ENCODE measurements around the gene MCRIP1. TPM values are rescaled to one million over a fixed set of nuclear protein-coding genes. Genes with fewer than 3 reads are reported as not detected.

MCRIP1 gene
- 131 and 139 TPM in 2 replicates for total RNA-seq

DNA sequence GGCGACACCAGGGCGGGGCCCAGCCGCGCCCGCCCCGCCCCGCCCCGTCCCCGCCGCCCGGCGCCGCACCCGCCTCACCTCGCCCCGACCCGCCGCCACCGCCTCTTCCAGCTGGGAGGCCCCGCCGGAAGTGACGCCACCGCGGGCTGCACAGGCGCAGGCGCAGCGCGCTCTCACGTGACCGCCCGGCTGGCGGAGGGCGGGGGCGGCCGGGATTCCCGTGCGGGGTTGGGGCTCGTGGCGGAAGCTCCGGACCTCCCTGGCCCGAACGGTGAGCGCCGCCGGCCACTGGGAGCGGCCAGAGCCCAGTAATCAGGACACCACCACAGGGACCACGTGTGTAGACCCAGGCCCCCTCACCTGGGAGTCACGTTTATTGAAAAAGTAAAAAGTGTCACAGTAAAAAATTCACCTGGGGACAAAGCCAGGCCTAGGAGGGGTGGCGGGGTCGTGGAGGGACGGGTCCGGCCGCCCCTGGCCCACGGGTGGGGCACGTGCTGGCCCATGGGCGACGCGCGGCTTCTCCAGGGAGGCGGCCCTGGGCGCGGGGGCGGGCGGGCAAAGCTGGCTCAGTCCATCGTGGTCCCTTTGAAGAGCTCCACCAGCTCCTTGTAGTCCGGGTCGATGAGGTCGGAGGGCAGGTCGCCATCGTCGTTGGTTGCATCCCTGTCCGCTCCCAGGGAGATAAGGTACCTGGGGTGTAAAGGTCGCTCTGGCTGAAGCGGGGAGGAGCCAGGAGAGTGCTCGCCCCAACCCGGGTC is at the start of gene MCRIP1:
TSS of gene MCRIP1 (minus strand) at position 132 of the 761 bp plus-strand sequence. CDS start 8,785 bp downstream, outside the sequence.

GRCh38 chr17:81870981-81871386 is 37.9 kb upstream of the MCRIP1 start, which contains the start of gene ARHGDIA:
Gene ARHGDIA, minus strand, starts transcription at chr17:81871337. Its CDS starts 1,407 bp downstream, at chr17:81869930.

GRCh38 chr17:81859906-81860755 is 27.0 kb upstream of the MCRIP1 start, which contains the start of gene P4HB:
Gene P4HB, minus strand, starts transcription at chr17:81860535. Its CDS starts 64 bp downstream, at chr17:81860471.

GRCh38 chr17:81834831-81835267 is 1.8 kb upstream of the MCRIP1 start, which contains the start of gene PPP1R27:
Gene PPP1R27, minus strand, starts transcription at chr17:81835050. Its CDS starts 97 bp downstream, at chr17:81834953.

GRCh38 chr17:81803728-81804558 is 29.1 kb downstream of the MCRIP1 start, which contains the start of gene GCGR:
Gene GCGR, plus strand, starts transcription at chr17:81804150. Its CDS starts 4,869 bp downstream, at chr17:81809019.

Other genes starting within 250 kb of the MCRIP1 start
- 46.4 and 48.6 TPM in 2 replicates for gene NPLOC4, start 196.2 kb downstream of the MCRIP1 start, total RNA-seq
- 0.34 and 0.59 TPM in 2 replicates for gene TSPAN10, start 196.1 kb downstream of the MCRIP1 start, total RNA-seq
- gene PDE6G, start 176.7 kb downstream of the MCRIP1 start, total RNA-seq: 1.3 and 2.2 TPM in 2 replicates
- gene OXLD1, start 166.7 kb downstream of the MCRIP1 start, total RNA-seq: 47.1 and 52.9 TPM in 2 replicates
- 12.9 and 14.9 TPM in 2 replicates for gene CCDC137, start 166.6 kb downstream of the MCRIP1 start, total RNA-seq
- 47.9 and 48.9 TPM in 2 replicates for gene ARL16, start 149.5 kb downstream of the MCRIP1 start, total RNA-seq
- gene HGS, start 149.3 kb downstream of the MCRIP1 start, total RNA-seq: 101 and 102 TPM in 2 replicates
- 123 and 155 TPM in 2 replicates for gene MRPL12, start 129.9 kb downstream of the MCRIP1 start, total RNA-seq
- 32.7 and 38.0 TPM in 2 replicates for gene SLC25A10, start 121.0 kb downstream of the MCRIP1 start, total RNA-seq
- gene GCGR, start 29.1 kb downstream of the MCRIP1 start, total RNA-seq: not detected in 2 replicates
- gene PPP1R27, start 1.8 kb upstream of the MCRIP1 start, total RNA-seq: not detected in 2 replicates
- 1,092 and 1,218 TPM in 2 replicates for gene P4HB, start 27.2 kb upstream of the MCRIP1 start, total RNA-seq
- 498 and 540 TPM in 2 replicates for gene ARHGDIA, start 38.0 kb upstream of the MCRIP1 start, total RNA-seq
- gene ALYREF, start 58.3 kb upstream of the MCRIP1 start, total RNA-seq: 243 and 244 TPM in 2 replicates
- 306 and 308 TPM in 2 replicates for gene ANAPC11, start 58.4 kb upstream of the MCRIP1 start, total RNA-seq
- 1.3 TPM in 2 replicates for gene NPB, start 68.9 kb upstream of the MCRIP1 start, total RNA-seq
- 138 and 142 TPM in 2 replicates for gene PCYT2, start 78.1 kb upstream of the MCRIP1 start, total RNA-seq
- 14.0 and 15.0 TPM in 2 replicates for gene SIRT7, start 84.9 kb upstream of the MCRIP1 start, total RNA-seq
- gene MAFG, start 94.4 kb upstream of the MCRIP1 start, total RNA-seq: 6.5 and 6.6 TPM in 2 replicates
- 151 and 163 TPM in 2 replicates for gene PYCR1, start 104.0 kb upstream of the MCRIP1 start, total RNA-seq
- not detected in 2 replicates for gene MYADML2, start 113.9 kb upstream of the MCRIP1 start, total RNA-seq
- not detected in 2 replicates for gene NOTUM, start 127.9 kb upstream of the MCRIP1 start, total RNA-seq
- 17.7 and 21.0 TPM in 2 replicates for gene ASPSCR1, start 144.3 kb upstream of the MCRIP1 start, total RNA-seq
- 135 and 149 TPM in 2 replicates for gene CENPX, start 189.6 kb upstream of the MCRIP1 start, total RNA-seq
- 21.6 and 26.6 TPM in 2 replicates for gene LRRC45, start 190.0 kb upstream of the MCRIP1 start, total RNA-seq
- 65.2 and 69.6 TPM in 2 replicates for gene RAC3, start 198.4 kb upstream of the MCRIP1 start, total RNA-seq
- gene DCXR, start 204.4 kb upstream of the MCRIP1 start, total RNA-seq: 155 and 162 TPM in 2 replicates
- 42.0 and 45.8 TPM in 2 replicates for gene RFNG, start 218.5 kb upstream of the MCRIP1 start, total RNA-seq
- 174 and 180 TPM in 2 replicates for gene GPS1, start 218.6 kb upstream of the MCRIP1 start, total RNA-seq
- 58.7 and 59.5 TPM in 2 replicates for gene DUS1L, start 232.5 kb upstream of the MCRIP1 start, total RNA-seq

All from bronchus fibroblast of lung (primary cell).